Measurements from ENCODE around the gene NOS1. TPM values are rescaled to one million over a fixed set of nuclear protein-coding genes. Genes with fewer than 3 reads are reported as not detected.

Gene NOS1
- polyA plus RNA-seq, 1 experiment, result not detected

GRCh38 chr12:117361905-117362304 lies 479 bp upstream of the NOS1 start:
- ChIA-PET POLR2A (no interaction called here), CTCF (no interaction called here)
- Histone ChIP-seq H3K9me3 (ENCODE audit: control insufficient read depth, insufficient read depth, low read length) (no peaks in the 10 kb centered on the region), H3K4me3 (ENCODE audit: low read depth, low read length) (no peak overlapping the region), H3K27me3 (ENCODE audit: control insufficient read depth, insufficient read depth, low read length) (peaks cover 8% of the 10 kb centered on the region), H3K27ac (ENCODE audit: low read depth, low read length) (no peak overlapping the region)
- TF ChIP-seq CTCF (IDR thresholded peaks at IDR 0.05; ENCODE audit: low read depth, low read length), result no peak
- no peak for DNase-seq (ENCODE audit: low read depth, low spot score)

GRCh38 chr12:117360551-117361346 lies 677 bp downstream of the NOS1 start:
- Histone ChIP-seq H3K27ac (ENCODE audit: low read depth, low read length) (no peak overlapping the region), H3K4me3 (ENCODE audit: low read depth, low read length) (no peak overlapping the region), H3K27me3 (ENCODE audit: control insufficient read depth, insufficient read depth, low read length) (peaks cover 8% of the 10 kb centered on the region), H3K9me3 (ENCODE audit: control insufficient read depth, insufficient read depth, low read length) (no peaks in the 10 kb centered on the region)
- ChIA-PET CTCF (no interaction called here), POLR2A (no interaction called here)
- TF ChIP-seq CTCF (IDR thresholded peaks at IDR 0.05; ENCODE audit: low read depth, low read length), result no peak
- DNase-seq (ENCODE audit: low read depth, low spot score), result no peak

GRCh38 chr12:117360222-117360550 lies 1.2 kb downstream of the NOS1 start:
- H3K4me3 ChIP-seq (ENCODE audit: low read depth, low read length), result no peak overlapping the region
- POLR2A ChIA-PET, result no interaction called here
- peaks cover 8% of the 10 kb centered on the region for H3K27me3 ChIP-seq (ENCODE audit: control insufficient read depth, insufficient read depth, low read length)
- no peak for TF ChIP-seq CTCF (IDR thresholded peaks at IDR 0.05; ENCODE audit: low read depth, low read length)
- H3K27ac ChIP-seq (ENCODE audit: low read depth, low read length), result no peak overlapping the region
- CTCF ChIA-PET, result no interaction called here
- DNase-seq (ENCODE audit: low read depth, low spot score), result no peak
- no peaks in the 10 kb centered on the region for H3K9me3 ChIP-seq (ENCODE audit: control insufficient read depth, insufficient read depth, low read length)

- POLR2A ChIA-PET, result no interaction called here
- no peak for TF ChIP-seq CTCF (IDR thresholded peaks at IDR 0.05; ENCODE audit: low read depth, low read length)
- CTCF ChIA-PET, result interaction anchor here (0.9 kb wide), 1 partner anchor 8 kb away, joined by 4 read pairs; no protein-coding TSS in a partner anchor
These were observed 2.2 kb downstream of the NOS1 start for GRCh38 chr12:117359029-117359845.

GRCh38 chr12:117356048-117356447 lies 5.4 kb downstream of the NOS1 start:
- DNase-seq (ENCODE audit: low read depth, low spot score), result no peak

More at GRCh38 chr12:117359029-117359845, 2.2 kb downstream of the NOS1 start:
- H3K9me3 ChIP-seq (ENCODE audit: control insufficient read depth, insufficient read depth, low read length), result no peaks in the 10 kb centered on the region
- H3K4me3 ChIP-seq (ENCODE audit: low read depth, low read length), result no peak overlapping the region
- H3K27ac ChIP-seq (ENCODE audit: low read depth, low read length), result no peak overlapping the region
- DNase-seq (ENCODE audit: low read depth, low spot score), result no peak
- peaks cover 8% of the 10 kb centered on the region for H3K27me3 ChIP-seq (ENCODE audit: control insufficient read depth, insufficient read depth, low read length)

More at GRCh38 chr12:117356048-117356447, 5.4 kb downstream of the NOS1 start:
- ChIA-PET POLR2A (no interaction called here), CTCF (no interaction called here)
- H3K4me3 ChIP-seq (ENCODE audit: low read depth, low read length), result no peak overlapping the region
- TF ChIP-seq CTCF (IDR thresholded peaks at IDR 0.05; ENCODE audit: low read depth, low read length), result no peak
- no peak overlapping the region for H3K27ac ChIP-seq (ENCODE audit: low read depth, low read length)
- peaks cover 2% of the 10 kb centered on the region for H3K9me3 ChIP-seq (ENCODE audit: control insufficient read depth, insufficient read depth, low read length)
- H3K27me3 ChIP-seq (ENCODE audit: control insufficient read depth, insufficient read depth, low read length), result peaks cover 6% of the 10 kb centered on the region

Measured in AG04450 (cell line).